HG03135 (cell line): Measurements from ENCODE around the gene MOBP.
A peak's percentile ranks its signal among the peaks of the same experiment; 100 is the strongest.
"Not testable (repeated sequence)": the region's sequence is repeated elsewhere in the genome, so short reads cannot be mapped to it uniquely, and the experiment has no call there.

ENCODE experiments used
- ATAC-seq: cut with Tn5 transposase; IDR thresholded peaks from one replicate; pipeline ENCODE4 v1.9.1; 2021; ENCODE audit warnings: mild to moderate bottlenecking, moderate library complexity; ENCODE audit not compliant: unreplicated experiment

Gene MOBP, protein sequence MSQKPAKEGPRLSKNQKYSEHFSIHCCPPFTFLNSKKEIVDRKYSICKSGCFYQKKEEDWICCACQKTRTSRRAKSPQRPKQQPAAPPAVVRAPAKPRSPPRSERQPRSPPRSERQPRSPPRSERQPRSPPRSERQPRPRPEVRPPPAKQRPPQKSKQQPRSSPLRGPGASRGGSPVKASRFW

DNA sequence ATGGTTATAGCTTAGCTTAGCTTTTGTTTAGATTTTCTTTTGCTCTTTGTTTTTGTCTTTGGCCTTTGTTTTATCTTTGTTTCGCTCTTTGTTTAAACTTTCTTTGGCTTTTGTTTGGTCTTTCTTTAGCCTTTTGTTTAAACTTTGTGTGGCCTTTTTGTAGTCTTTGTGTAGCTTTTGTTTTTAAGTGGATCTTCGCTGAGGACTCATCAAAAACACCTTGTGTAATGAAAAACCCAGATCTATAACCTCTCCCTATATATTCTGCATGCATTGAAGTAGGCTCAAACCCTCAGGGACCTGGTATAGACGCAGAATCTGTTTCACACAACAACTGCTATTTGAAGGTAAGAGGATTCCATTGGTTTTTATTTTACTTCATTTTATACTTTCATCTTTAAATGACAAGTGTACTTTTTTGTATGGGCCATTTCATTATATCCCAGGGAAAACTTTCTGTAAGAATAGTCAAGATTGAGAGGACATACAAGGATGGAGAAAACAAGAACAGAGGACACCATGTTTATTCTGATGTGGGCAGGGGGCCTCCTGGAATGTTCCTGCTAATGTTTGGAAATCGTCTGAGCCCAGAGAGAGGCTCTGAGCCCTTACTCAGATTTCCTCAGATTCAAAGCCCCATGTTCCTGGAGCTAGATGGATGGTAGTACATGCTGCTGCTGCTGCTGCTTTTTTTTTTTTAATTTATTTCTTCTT, at the start of gene MOBP:
Gene MOBP (plus strand): TSS at position 287 of the 714 bp plus-strand sequence. CDS start 34,390 bp downstream, outside the sequence.
- ATAC-seq = no peak

DNA sequence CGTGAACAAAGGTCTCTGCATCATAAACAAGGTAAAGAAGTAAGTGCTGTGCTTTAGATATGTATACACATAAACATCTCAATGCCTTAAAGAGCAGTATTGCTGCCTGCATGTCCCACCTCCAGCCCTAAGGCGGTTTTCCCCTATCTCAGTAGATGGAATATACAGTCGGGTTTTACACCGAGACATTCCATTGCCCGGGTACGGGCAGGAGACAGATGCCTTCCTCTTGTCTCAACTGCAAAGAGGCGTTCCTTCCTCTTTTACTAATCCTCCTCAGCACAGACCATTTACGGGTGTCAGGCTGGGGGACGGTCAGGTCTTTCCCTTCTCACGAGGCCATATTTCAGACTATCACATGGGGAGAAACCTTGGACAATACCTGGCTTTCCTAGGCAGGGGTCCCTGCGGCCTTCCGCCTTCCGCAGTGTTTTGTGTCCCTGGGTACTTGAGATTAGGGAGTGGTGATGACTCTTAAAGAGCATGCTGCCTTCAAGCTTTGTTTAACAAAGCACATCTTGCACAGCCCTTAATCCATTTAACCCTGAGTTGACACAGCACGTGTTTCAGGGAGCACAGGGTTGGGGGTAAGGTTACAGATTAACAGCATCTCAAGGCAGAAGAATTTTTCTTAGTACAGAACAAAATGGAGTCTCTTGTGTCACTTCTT, 48.8 kb upstream of the MOBP start:
- not testable (repeated sequence) for ATAC-seq

DNA sequence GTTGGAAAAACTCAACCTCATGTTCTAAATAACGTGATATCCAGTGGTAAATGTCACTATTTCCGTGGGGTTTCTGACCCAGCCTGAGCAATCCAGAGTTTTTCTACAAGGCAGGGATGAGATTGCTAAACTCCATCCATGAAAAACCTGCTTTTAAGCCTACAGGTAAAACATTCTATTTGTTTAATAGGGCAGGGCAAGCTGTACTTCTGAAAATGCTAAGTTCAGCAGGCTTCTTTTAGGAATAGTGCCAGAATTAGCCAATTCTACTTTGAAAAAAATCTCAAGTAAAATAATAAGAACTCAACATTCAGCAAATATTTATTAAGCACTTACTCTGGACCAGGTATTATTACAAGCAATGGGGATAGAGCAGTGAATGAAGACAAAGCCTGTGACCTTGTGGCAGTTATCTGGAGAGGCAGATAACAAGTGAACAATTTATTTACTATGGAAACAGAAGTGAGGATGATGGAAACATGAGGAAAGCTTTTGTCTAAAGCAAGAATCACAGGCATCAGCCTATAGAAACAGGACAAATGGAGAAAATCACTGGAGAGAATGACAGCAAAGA, 47.7 kb upstream of the MOBP start:
- ATAC-seq = no peak

DNA sequence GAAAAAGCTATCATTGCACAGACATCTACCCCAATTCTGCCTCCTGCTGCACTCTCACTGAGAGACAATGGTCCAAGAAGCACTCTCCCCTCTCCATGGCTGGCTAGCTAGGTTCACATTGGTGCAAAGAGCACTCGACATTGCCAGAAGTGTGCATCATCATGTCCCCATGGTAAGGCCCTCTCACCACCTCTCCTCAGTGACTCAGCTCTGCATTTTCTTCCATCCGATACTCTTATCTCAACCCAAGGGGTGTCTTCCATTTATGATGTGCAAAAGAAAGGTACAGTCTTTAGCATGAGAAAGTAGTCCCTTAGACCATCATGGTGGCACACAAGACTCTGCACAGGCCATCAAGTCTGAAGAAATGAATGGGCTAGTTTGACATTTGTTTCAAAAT, 46.9 kb upstream of the MOBP start:
- ATAC-seq = no peak

DNA sequence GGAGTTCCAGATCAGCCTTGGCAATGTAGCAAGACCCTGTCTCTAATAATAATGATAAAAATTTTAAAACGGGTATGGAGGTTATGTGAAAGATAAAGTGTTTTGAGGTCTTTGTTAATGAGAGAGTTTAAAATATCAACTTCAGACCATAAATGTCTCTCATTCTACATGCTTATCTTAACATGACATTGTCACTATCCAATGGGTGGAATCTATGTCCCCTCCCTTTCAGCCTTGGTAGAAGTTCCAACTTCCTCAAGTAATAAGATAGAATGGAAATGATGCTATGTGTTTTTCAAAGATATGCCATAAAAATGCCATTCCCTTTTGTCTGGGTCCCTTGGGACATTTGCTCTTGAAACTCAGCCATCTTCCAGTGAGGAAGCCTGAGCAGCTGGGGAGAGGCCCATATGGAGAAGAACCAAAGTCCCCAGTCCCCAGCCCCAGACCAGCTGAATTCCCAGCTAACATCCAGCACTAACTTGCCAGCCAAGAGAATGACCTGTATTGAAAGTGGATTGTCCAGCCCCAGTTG, 44.0 kb upstream of the MOBP start:
- ATAC-seq = no peak

DNA sequence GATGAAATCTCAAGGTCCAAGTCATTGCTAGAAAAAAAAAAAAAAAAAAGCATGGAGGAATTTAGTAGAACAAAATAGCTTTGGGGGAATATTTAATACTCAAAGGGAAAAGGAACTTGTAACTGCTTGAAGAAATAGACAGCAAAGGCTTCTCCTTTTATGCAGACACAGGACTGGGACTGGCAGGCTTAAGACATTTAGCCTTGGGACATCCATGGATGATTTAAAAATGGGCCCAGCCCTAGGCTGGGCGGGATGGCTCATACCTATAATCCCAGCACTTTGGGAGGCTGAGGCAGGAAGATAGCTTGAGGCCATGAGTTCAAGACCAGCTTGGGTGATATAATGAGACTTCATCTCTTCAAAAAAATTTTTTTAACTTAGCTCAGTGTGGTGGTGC, 41.2 kb upstream of the MOBP start:
- ATAC-seq = no peak

DNA sequence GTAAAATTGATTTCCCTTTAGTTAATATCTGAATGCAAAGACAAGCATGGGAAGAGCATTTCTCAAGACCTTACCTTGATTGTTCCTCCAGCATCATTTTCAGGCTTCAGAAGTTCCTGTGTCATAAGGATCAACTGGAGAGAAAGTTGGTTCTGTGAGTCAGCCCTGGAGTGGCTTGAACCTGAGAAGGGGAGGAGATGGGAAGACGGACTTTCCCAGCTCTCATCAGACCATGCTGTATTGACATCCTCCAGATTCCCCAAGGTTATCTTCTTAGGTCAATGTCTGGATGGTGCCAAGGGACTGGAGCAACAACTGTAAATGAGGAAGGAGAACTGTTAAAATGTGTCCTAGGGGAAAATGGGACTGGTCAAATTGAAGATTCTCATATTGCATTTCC, 40.0 kb upstream of the MOBP start:
- ATAC-seq = no peak

DNA sequence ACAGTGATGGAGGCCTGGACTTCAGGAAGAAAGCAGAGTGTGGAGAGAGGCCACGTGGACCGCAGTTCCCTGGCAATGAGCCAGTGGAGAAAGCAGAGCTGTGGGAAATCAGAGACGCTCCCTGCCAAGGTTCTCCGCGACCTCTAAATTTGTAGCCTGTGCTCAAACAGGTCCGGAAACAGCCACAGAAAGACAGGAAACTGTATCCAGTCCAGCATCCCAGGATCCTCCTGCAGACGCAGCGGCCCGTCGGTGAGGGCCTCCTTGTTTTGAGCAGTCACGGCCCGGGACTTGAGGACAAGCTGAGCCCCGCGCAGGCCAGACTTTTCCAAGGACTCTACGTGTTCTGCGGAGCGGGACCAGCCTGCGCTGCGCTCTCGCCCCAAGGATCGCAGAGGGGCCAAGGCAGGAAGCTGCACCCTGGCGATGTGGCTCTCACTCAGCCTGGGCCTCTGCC, 38.7 kb upstream of the MOBP start:
- no peak for ATAC-seq

DNA sequence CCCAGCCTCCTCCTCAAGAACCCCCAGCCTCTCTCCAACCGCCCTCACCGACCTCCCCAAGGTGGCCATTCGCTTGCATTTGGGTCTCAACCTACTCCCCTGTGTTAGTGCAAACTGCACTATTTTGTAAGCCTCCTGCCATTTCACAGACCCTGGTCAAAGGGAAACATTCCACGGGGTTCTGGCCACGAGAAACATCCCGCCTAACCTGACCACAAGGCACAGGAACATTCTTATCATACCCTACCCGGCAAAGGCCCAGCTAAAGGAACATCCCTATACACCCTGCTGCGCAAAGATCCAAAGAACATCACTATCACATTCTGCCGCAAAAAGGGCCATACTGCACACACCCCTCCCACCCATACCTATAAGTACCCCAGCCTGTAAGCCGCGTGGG, 38.0 kb upstream of the MOBP start:
- ATAC-seq = no peak

DNA sequence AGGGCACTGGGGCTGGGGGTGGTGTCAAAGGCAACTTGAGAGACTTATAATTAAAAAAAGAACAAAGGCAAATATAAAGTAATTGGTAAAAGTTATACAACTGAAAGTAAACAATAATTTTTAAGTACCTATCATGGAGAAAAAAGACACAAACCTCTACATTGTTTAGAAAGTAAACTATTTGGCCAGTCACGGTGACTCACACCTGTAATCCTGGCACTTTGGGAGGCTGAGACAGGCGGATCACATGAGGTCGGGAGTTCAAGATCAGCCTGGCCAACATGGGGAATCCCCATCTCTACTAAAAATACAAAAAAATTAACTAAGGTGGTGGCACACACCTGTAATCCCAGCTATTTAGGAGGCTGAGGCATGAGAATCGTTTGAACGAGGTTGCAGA, 35.1 kb upstream of the MOBP start:
- no peak for ATAC-seq

DNA sequence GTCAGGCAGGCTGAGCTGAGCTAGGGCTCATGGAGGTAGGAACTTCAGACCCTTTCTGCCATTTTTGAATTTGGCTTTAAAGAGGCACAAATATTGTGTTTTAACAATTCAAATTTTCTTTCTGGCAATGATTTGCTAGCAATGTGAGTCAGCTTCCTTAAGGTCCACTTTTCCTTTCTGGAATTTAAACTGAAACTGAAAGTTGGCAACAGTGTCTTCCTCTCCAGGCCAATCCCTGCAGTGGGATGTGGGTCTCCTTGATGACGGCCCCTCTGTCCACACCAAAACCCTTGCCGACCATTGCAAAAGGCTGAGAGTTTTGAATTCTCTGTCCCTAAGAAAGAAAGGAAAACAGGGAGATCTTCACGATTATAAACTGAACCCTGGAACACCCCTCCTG, 33.8 kb upstream of the MOBP start:
- ATAC-seq = no peak

DNA sequence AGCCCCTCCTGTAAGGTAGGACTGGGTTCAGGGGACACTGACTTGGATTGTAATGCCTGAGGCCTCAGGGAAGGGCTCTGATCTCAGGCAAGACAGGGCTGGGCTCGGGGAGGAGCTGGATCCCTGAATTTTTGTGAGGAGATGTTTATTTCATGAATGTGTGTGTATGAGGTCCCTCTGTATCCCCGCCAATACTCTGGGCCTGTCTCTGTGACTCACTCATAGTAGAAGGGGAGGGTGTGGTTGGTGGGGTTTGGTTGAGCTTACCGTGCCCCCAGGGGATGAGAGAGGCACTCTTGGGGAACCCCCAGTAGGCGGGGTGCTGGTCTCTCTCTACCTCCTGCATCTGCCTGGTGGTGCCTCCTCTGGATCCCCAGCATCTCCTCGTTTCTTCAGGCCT, 32.9 kb upstream of the MOBP start:
- ATAC-seq = peak; percentile 69

DNA sequence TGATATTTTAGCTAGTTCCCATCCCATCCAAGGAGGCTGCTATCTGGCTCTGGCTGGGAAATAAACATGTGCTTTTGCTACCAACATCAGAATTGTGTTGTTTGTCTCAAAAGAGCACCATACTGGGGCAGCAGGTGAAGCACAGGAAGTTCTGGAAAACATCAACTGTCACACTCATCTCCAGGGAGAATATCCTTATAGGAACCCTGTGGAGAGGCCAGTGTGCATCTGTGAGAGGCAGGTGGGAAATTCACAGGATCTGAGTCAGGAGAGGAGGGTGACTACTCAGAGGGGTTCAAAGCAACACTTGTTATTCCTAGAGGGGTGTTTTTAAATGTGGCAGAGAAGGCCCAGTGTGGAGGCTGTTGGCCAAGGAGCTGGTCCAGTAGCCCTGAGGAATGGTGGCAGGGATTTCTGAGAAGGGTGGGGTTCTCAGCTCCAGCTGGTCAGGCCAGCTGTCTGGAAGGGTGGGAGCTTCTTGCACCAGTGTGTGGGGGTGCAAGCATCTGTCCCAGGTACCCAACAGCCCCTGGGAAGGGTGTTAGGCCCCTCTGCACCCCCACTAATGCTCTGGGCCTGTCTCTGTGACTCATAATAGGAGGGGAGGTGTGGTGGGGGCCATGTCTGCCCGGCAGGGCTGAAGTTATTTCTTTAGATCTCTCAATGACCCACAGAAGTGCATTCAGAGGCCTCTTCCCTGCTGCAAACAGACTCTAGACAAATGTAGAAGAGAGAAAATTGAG, 32.3 kb upstream of the MOBP start:
- ATAC-seq = no peak

DNA sequence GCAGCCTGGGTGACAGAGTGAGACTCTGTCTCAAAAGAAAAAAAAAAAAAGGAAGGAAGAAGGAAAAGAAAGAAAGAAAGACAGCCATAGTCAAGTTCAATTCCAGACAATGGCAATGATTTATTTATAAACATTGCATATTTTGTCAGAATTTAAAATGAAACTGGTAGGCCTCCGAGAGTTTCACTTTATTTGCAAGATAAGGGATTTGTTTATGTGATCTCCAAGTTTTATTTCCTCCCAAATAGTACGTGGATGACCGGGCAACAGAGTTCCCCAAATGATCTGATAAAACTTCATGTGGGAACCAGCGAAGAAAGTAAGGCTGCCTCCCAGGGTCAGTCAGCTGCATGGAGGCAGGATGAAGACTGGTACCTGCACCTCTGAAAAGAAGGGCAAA, 28.6 kb upstream of the MOBP start:
- no peak for ATAC-seq

DNA sequence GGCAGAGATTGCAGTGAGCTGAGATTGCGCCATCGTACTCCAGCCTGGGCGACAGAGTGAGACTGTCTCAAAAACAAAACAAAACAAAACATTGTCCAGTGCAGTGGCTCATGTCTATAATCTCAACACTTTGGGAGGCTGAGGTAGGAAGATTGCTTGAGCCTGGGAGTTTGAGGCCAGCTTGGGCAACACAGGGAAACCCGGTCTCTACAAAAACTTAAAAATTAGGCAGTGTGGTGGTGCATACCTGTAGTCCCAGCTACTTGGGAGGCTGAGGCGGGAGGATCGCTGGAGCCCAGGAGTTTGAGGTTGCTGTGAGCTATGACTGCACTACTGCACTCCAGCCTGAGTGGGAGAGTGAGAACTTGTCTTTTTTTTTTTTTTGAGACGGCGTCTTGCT, 27.2 kb upstream of the MOBP start:
- no peak for ATAC-seq

DNA sequence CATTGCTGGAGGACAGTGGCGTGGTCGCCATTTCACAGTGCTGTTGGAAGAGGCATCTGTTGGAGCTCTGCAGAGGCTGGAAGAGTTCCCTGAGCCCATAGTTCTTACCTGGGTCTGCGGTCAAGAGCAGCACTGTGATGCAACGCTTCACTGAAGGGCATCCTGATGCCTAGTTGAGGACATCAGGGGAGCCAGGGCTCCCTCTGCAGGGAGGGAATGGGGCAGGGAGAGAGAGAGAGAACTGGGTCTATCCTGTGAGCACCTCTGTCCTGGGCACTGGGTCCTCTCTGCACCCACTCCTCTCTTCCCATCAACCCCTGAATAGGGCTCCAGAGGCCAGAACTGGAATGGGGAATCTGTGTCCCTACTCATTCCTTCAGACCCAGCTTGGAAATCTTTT, 23.9 kb upstream of the MOBP start:
- ATAC-seq = no peak

DNA sequence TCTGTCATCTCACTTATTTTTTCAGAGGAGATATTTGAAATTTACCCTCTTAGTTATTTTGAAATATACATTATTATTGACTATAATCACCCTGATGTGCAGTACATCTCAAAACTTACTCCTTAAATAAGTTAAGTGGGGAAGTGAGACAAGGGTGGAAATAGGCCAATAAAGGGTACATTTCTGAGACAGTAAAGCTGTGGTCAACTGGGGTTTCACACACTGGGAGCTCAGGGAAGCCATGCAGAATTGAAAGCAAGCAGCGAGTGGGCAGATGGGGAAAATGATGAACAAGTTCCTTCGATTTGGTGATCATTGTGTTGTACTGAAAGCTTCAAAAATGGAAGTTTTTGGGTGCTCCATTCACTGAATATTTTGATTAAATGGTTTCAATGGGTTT, 21.6 kb upstream of the MOBP start:
- no peak for ATAC-seq

DNA sequence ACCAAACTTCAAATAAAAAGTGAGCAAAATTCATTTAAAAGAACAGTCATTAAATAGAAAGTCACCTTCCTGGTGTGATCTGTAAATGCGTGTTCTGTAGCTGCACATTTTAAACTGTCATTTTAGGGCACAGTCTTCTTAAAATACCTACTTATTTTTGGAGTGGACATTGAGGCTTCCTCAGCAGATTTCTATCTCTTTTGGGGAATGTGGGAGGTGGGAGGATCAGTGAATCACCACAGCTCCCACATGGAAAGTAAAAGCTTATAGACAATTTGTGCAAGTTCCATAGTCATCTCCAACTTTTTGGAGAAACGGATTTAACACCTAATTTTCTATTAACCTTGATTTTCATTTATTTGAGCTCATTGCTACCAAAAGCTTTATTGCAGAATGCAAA, 21.0 kb upstream of the MOBP start:
- no peak for ATAC-seq

DNA sequence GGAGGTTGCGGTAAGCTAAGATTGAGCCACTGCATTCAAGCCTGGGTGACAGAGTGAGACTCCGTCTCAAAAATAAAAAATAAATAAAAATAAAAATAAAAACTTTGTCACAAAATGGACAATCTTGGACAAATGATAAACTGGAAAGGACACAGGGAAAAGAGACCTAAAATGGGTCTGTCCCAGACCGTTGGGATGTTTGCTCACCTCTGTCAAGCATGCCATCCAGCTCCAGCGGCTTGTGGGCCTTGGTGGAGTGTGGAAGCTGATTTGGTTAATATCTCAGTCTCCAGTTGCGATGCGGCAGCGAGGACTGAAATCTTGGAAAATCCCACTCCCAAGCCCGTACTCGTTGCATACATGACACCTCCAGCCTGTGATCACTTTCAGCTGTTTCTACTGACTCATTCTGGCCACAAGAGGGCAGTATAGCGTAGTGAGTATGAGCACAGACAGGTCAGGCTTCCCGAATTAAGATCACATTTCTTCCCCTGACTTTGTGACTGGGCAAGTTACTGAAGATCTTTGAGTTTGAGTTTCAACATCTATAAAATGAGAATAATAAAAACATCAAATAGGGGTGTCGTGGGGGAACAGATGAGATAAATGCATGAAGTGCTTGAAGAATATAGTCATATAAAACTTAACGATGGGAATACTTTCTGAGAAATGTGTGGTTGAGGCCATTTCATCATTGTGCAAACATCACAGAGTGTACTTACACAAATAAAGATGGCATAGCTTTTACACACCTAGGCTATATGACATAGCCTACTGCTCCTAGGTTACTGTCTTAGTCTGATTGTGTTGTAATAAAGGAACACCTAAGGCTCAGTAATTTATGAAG, 19.6 kb upstream of the MOBP start:
- peak; percentile 85 for ATAC-seq
